ENCODE measurements around the gene COBL. TPM values are rescaled to one million over a fixed set of nuclear protein-coding genes. Genes with fewer than 3 reads are reported as not detected.

COBL gene
- total and polyA plus RNA-seq, 2 of the 4 experiments (the other 2 are of a cell fraction), result under 0.01 TPM; not detected in 1

DNA sequence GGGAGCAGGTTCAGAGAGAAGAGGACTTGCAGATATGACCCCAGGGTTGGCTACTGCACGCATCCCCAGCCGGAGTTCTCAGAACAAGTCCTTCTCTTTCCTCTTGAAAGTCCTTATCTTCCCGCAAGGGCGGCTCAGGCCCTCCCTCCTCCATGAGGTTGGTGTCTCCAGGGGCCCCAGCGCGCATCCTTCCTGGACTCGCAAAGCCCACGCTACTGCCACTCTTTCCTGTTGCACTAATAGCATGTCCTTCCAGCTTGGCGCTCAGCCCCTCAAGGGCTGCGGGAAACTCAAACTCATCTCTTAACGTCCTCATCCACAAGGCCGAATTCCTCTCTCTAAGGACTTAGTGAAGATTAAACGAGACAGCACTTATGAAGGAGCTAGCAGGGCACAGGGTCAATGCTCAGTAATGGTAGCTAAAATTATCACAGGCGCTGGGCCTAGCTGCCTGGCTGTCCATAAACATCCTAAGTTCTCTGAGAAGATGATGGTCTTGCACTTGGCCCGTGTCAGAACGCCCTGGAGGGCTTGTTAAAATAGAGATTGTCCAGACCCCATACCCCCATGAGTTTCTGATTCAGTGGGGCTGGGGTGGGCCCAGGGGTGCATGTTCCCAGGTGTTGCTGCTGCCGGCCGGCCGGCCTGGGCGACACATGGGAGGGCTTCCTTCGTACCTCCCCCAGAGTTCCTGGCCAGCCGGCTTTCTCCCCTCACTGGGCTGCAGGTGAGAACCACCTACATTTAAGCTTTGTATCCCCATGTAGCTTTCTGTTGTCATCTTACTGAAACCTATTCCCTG, 261.4 kb downstream of the COBL start:
- Histone ChIP-seq H4K20me1 (ENCODE audit: insufficient read depth, low read length) (no peaks in the 10 kb centered on the region), H3K4ac (ENCODE audit: low read depth, low read length) (no peak overlapping the region), H2BK120ac (ENCODE audit: low read depth, low read length) (no peak overlapping the region), H4K91ac (ENCODE audit: insufficient read depth, low read depth, low read length) (no peak overlapping the region), H3K27ac (ENCODE audit: insufficient read depth, low read length) (no peak overlapping the region), H3K18ac (ENCODE audit: low read depth, low read length) (no peak overlapping the region), H2BK5ac (ENCODE audit: low read depth, low read length, poor library complexity, severe bottlenecking) (no peak overlapping the region), H3K14ac (replicated peaks; ENCODE audit: low read depth, low read length) (no peak overlapping the region), H3K56ac (ENCODE audit: extremely low read depth, insufficient read depth, low read length) (no peak overlapping the region), H4K8ac (ENCODE audit: low read depth in 2 of 2, low read length in 2 of 2) (no peak overlapping the region), H3K79me1 (ENCODE audit: low read depth in 1 of 2, low read length in 2 of 2) (no peaks in the 10 kb centered on the region), H4K5ac (ENCODE audit: low read depth, low read length) (no peak overlapping the region), H3K4me1 (ENCODE audit: control insufficient read depth, insufficient read depth, low read length) (no peaks in the 10 kb centered on the region), H3K27me3 (ENCODE audit: control insufficient read depth, insufficient read depth, low read length) (peaks cover 27% of the 10 kb centered on the region), H2AK5ac (ENCODE audit: low read depth, low read length) (no peak overlapping the region), H3K9me3 (ENCODE audit: control insufficient read depth, insufficient read depth, low read length) (no peaks in the 10 kb centered on the region), H2AFZ (replicated peaks; ENCODE audit: low read length, poor library complexity) (no peak overlapping the region), H3K4me2 (ENCODE audit: low read depth, low read length) (no peak overlapping the region), H2BK20ac (ENCODE audit: low read depth, low read length) (no peak overlapping the region), H3K23ac (ENCODE audit: low read depth, low read length) (no peak overlapping the region), H3K4me3 (ENCODE audit: insufficient read depth, low read depth, low read length) (no peak overlapping the region), H2BK15ac (ENCODE audit: low read depth, low read length) (no peak overlapping the region), H3K9ac (ENCODE audit: low read depth, low read length) (no peak overlapping the region), H3K9me1 (ENCODE audit: insufficient read depth, low read length) (no peaks in the 10 kb centered on the region), H2AK9ac (replicated peaks; ENCODE audit: low read depth, low read length, poor library complexity) (peak overlapping the region; percentile 24), H3K36me3 (ENCODE audit: control insufficient read depth, insufficient read depth, low read length) (no peaks in the 10 kb centered on the region)
- 87% methylated on average over 3 of the region's 22 CpGs; no CpG with 5 or more reads in 1 of the 2 experiments for WGBS, 2 experiments (ENCODE audit: extremely low coverage in 2 of 2, insufficient read length in 1 of 2)
- POLR2A ChIA-PET (ENCODE audit: unreplicated experiment), result no interaction called here
- dilution Hi-C loops (cut with HindIII; ENCODE audit: low sequenced_read_pairs, unreplicated experiment) (no loop called here), intact Hi-C loops (cut with micrococcal nuclease) (no loop called here), in situ Hi-C loops (cut with MboI; ENCODE audit: low sequenced_read_pairs) (loop anchor here (25.0 kb wide), 1 partner anchor 268 kb away; the partner anchor contains the start of gene GRB10)
- CTCF ChIA-PET, result no interaction called here
- TF ChIP-seq MAZ (IDR thresholded peaks at IDR 0.05; ENCODE audit: borderline replicate concordance, low read depth, low read length) (no peak), NFE2L2 (IDR thresholded peaks at IDR 0.05; ENCODE audit: low read depth, low read length) (no peak), CEBPB (IDR thresholded peaks at IDR 0.05; ENCODE audit: low read depth, low read length) (no peak), MAFK (IDR thresholded peaks at IDR 0.05; ENCODE audit: low read depth, low read length) (no peak), CHD1 (IDR thresholded peaks at IDR 0.05; ENCODE audit: low read depth, low read length) (no peak), MXI1 (IDR thresholded peaks at IDR 0.05; ENCODE audit: borderline replicate concordance, low read depth, low read length) (no peak), USF2 (IDR thresholded peaks at IDR 0.05; ENCODE audit: low read depth, low read length) (no peak), RAD21 (IDR thresholded peaks at IDR 0.05; ENCODE audit: low read length) (no peak), RFX5 (IDR thresholded peaks at IDR 0.05; ENCODE audit: low read depth, low read length) (no peak)
- TF ChIP-seq, protein P1, sequence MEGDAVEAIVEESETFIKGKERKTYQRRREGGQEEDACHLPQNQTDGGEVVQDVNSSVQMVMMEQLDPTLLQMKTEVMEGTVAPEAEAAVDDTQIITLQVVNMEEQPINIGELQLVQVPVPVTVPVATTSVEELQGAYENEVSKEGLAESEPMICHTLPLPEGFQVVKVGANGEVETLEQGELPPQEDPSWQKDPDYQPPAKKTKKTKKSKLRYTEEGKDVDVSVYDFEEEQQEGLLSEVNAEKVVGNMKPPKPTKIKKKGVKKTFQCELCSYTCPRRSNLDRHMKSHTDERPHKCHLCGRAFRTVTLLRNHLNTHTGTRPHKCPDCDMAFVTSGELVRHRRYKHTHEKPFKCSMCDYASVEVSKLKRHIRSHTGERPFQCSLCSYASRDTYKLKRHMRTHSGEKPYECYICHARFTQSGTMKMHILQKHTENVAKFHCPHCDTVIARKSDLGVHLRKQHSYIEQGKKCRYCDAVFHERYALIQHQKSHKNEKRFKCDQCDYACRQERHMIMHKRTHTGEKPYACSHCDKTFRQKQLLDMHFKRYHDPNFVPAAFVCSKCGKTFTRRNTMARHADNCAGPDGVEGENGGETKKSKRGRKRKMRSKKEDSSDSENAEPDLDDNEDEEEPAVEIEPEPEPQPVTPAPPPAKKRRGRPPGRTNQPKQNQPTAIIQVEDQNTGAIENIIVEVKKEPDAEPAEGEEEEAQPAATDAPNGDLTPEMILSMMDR (conservative IDR thresholded peaks at IDR 0.05; ENCODE audit: low read depth, low read length), result no peak
- ATAC-seq (ENCODE audit: low read depth), result no peak
- no peak for DNase-seq
- no TSS peak for BruUV-seq (replicated peaks)

Data from IMR-90 (cell line).